Hepatocyte (in vitro differentiated cells): ENCODE results near the gene SBF2. TPM values are rescaled to one million over a fixed set of nuclear protein-coding genes. Genes with fewer than 3 reads are reported as not detected.

Experiments used
- DNase-seq: peaks from one replicate; pipeline ENCODE4 v3.0.0-alpha.2; 2016; ENCODE audit warnings: low spot score
- H2AFZ ChIP-seq: fragments of 200-600 bp; sonication (generic); 2 replicates; pipeline ENCODE4 v1.6.0; 2016; ENCODE audit warnings: antibody characterized with exemption, mild to moderate bottlenecking
- H3K27ac ChIP-seq: fragments of 200-600 bp; sonication (generic); 2 replicates; pipeline ENCODE4 v1.5.1; 2016; ENCODE audit warnings: mild to moderate bottlenecking
- H3K27me3 ChIP-seq: fragments of 200-600 bp; sonication (generic); 2 replicates; pipeline ENCODE4 v1.6.1; 2016
- H3K36me3 ChIP-seq: fragments of 200-600 bp; sonication (generic); replicated peaks from 2 replicates; pipeline ENCODE4 v1.5.1; 2016; ENCODE audit warnings: low read depth; ENCODE audit not compliant: insufficient read depth
- H3K4me1 ChIP-seq: fragments of 200-600 bp; sonication (generic); 2 replicates; pipeline ENCODE4 v1.5.1; 2016; ENCODE audit warnings: mild to moderate bottlenecking, moderate library complexity; ENCODE audit not compliant: insufficient read depth
- H3K4me2 ChIP-seq: fragments of 200-600 bp; sonication (generic); 2 replicates; pipeline ENCODE4 v1.6.0; 2016
- H3K4me3 ChIP-seq: fragments of 200-600 bp; sonication (generic); 2 replicates; pipeline ENCODE4 v1.5.1; 2016; ENCODE audit warnings: mild to moderate bottlenecking
- H3K79me2 ChIP-seq: fragments of 200-600 bp; sonication (generic); 2 replicates; pipeline ENCODE4 v1.6.0; 2017; ENCODE audit warnings: mild to moderate bottlenecking
- H3K9me2 ChIP-seq: fragments of 200-600 bp; sonication (generic); replicated peaks from 2 replicates; pipeline ENCODE4 v1.6.0; 2017; ENCODE audit warnings: mild to moderate bottlenecking; ENCODE audit not compliant: insufficient read depth
- H3K9me3 ChIP-seq: fragments of 200-600 bp; sonication (generic); 2 replicates; pipeline ENCODE4 v1.5.1; 2016; ENCODE audit warnings: low read depth, mild to moderate bottlenecking
- H4K20me1 ChIP-seq: fragments of 200-600 bp; sonication (generic); 2 replicates; pipeline ENCODE4 v1.6.0; 2016; ENCODE audit warnings: mild to moderate bottlenecking; ENCODE audit not compliant: insufficient read depth, poor library complexity, severe bottlenecking
- CTCF ChIP-seq: fragments of 200-600 bp; sonication (generic); IDR thresholded peaks from 2 replicates; pipeline ENCODE4 v1.5.1; 2016; ENCODE audit warnings: antibody characterized with exemption, mild to moderate bottlenecking; ENCODE audit not compliant: poor library complexity
- EZH2 ChIP-seq: fragments of 200-600 bp; sonication (generic); IDR thresholded peaks from 2 replicates; pipeline ENCODE4 v1.6.1; 2016; ENCODE audit warnings: antibody characterized with exemption, mild to moderate bottlenecking, borderline replicate concordance
- EZH2phosphoT487 ChIP-seq: fragments of 200-600 bp; sonication (generic); IDR thresholded peaks from one replicate; pipeline ENCODE4 v1.6.1; 2018; ENCODE audit warnings: antibody characterized with exemption, mild to moderate bottlenecking, low read depth, moderate library complexity; ENCODE audit not compliant: unreplicated experiment, severe bottlenecking
- WGBS: methylation state at CpG from one replicate; pipeline ENCODE4 v1.1.6; 2016; ENCODE audit warnings: low lambda C conversion rate; ENCODE audit errors: missing lambda C conversion rate; 5-methylcytosine and 5-hydroxymethylcytosine counted together
- polyA plus RNA-seq: library from polyadenylated mRNA; unstranded; fragments of >200 nt; fragmentation: Nextera tagmentation; extraction: Ambion mirVana; gene quantifications from 2 replicates; pipeline ENCODE4 v1.2.1, GENCODE V29; 2016
- total RNA-seq: library from RNA; depleted of rRNA; stranded (reverse); fragments of >200 nt; gene quantifications from 2 replicates; pipeline ENCODE4 v1.2.3, GENCODE V29; 2014

SBF2 gene
- total and polyA plus RNA-seq, 2 experiments from 2014 or later, result 25.7 to 83.2 TPM

GRCh38 chr11:9899676-9900075, 394.3 kb downstream of the SBF2 start:
- H3K4me2 ChIP-seq, result no peak overlapping the region
- WGBS, result 97% methylated on average over 1 of the region's 1 CpG
- H3K36me3 ChIP-seq, result no peaks in the 10 kb centered on the region

DNA sequence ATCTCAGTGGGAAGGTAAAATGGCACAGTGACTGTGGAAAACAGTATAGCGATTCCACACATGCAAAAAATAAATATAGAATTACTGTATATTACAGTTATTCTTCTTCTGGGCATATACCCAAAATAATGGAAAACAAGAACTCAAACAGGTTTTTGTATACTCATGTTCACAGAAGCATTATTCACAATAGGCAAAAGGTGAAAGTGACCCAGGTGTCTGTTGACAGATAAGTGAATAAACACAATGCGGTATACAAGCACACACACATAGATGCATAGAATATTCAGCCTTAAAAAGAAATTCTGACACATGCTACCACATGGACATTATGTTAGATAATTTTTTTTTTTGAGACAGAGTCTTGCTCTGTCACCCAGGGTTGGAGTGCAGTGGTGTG, 397.1 kb downstream of the SBF2 start:
- no peak for DNase-seq
- Histone ChIP-seq H3K4me3 (no peak overlapping the region), H3K9me2 (no peaks in the 10 kb centered on the region), H3K4me2 (no peak overlapping the region), H4K20me1 (no peaks in the 10 kb centered on the region), H2AFZ (no peak overlapping the region), H3K27ac (no peak overlapping the region), H3K79me2 (no peaks in the 10 kb centered on the region), H3K36me3 (no peaks in the 10 kb centered on the region), H3K9me3 (no peaks in the 10 kb centered on the region), H3K27me3 (no peaks in the 10 kb centered on the region), H3K4me1 (peaks cover 4% of the 10 kb centered on the region)
- WGBS, result 100% methylated on average over 2 of the region's 2 CpGs
- TF ChIP-seq EZH2, result no peak
- TF ChIP-seq CTCF, result no peak
- TF ChIP-seq EZH2phosphoT487, result no peak

More at GRCh38 chr11:9899676-9900075, 394.3 kb downstream of the SBF2 start:
- Histone ChIP-seq H3K4me1 (peaks cover 4% of the 10 kb centered on the region), H2AFZ (no peak overlapping the region), H3K9me3 (no peaks in the 10 kb centered on the region), H3K9me2 (no peaks in the 10 kb centered on the region), H3K27ac (no peak overlapping the region), H4K20me1 (no peaks in the 10 kb centered on the region), H3K4me3 (no peak overlapping the region), H3K79me2 (no peaks in the 10 kb centered on the region), H3K27me3 (no peaks in the 10 kb centered on the region)
- DNase-seq, result no peak
- TF ChIP-seq CTCF, result no peak
- TF ChIP-seq EZH2phosphoT487, result no peak
- TF ChIP-seq EZH2, result no peak

GRCh38 chr11:9895006-9895405, 399.0 kb downstream of the SBF2 start:
- DNase-seq, result no peak
- Histone ChIP-seq H3K27me3 (no peaks in the 10 kb centered on the region), H3K36me3 (no peaks in the 10 kb centered on the region), H3K4me3 (no peak overlapping the region), H3K9me2 (no peaks in the 10 kb centered on the region), H3K9me3 (no peaks in the 10 kb centered on the region), H3K4me1 (no peaks in the 10 kb centered on the region), H2AFZ (no peak overlapping the region), H3K27ac (no peak overlapping the region), H4K20me1 (no peaks in the 10 kb centered on the region), H3K79me2 (no peaks in the 10 kb centered on the region), H3K4me2 (no peak overlapping the region)
- 97% methylated on average over 1 of the region's 1 CpG for WGBS
- TF ChIP-seq EZH2phosphoT487 (no peak), CTCF (no peak), EZH2 (no peak)

DNA sequence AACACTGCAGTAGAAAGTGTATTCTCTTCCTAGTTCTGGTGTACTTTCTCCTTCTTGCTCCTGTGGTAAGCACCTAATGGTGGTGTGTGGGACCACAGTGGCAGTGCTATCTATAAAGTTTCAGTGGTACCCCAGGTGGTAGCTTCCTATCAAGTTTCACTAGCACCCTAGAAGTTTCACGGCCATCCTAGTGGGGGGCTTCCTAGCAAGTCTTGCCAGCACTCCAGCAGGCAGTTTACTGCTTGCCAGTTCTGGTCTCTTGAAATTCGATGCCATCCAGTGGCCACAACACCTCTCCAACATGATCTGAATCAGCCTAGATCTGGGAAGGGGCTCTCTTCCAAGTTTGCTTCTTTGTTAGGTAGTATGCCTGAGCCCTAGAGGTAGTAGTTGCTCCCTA, 400.5 kb downstream of the SBF2 start:
- Histone ChIP-seq H3K4me1 (no peaks in the 10 kb centered on the region), H4K20me1 (no peaks in the 10 kb centered on the region), H3K36me3 (no peaks in the 10 kb centered on the region), H2AFZ (no peak overlapping the region), H3K79me2 (no peaks in the 10 kb centered on the region), H3K27ac (no peak overlapping the region), H3K9me2 (no peaks in the 10 kb centered on the region), H3K27me3 (no peaks in the 10 kb centered on the region), H3K4me2 (no peak overlapping the region), H3K9me3 (no peaks in the 10 kb centered on the region), H3K4me3 (no peak overlapping the region)
- DNase-seq, result no peak
- TF ChIP-seq EZH2phosphoT487 (no peak), CTCF (no peak), EZH2 (no peak)
- WGBS, result 70% methylated on average over 2 of the region's 2 CpGs
